SIG-M5 treated with dmso at 0.1 percent for 504 hours (cell line): ENCODE results near the gene TMEM200B.
"Not testable (repeated sequence)": the region's sequence is repeated elsewhere in the genome, so short reads cannot be mapped to it uniquely, and the experiment has no call there.

Experiments used
- DNase-seq: peaks from one replicate; lab custom pipeline; 2025; ENCODE audit not compliant: unreplicated experiment; lab: John Stamatoyannopoulos, UW

The TMEM200B gene

GRCh38 chr1:29123887-29124365 is at the start of gene TMEM200B:
TMEM200B (minus strand) TSS chr1:29123903; CDS start chr1:29121828, 2,075 bp downstream.
- DNase-seq, result no peak

- DNase-seq, result no peak
Observed at GRCh38 chr1:29172415-29172939, 48.8 kb upstream of the TMEM200B start.

GRCh38 chr1:29171521-29171920 is 47.8 kb upstream of the TMEM200B start:
- no peak for DNase-seq

- DNase-seq, result no peak
Observed at GRCh38 chr1:29171089-29171488, 47.4 kb upstream of the TMEM200B start.

- no peak for DNase-seq
Observed at GRCh38 chr1:29169976-29170375, 46.3 kb upstream of the TMEM200B start.

- no peak for DNase-seq
Observed at GRCh38 chr1:29167904-29168303, 44.2 kb upstream of the TMEM200B start.

- no peak for DNase-seq
Observed at GRCh38 chr1:29166291-29166878, 42.7 kb upstream of the TMEM200B start.

- DNase-seq, result no peak
Observed at GRCh38 chr1:29164588-29164987, 40.9 kb upstream of the TMEM200B start.

- DNase-seq, result no peak
Observed at GRCh38 chr1:29162476-29163138, 38.9 kb upstream of the TMEM200B start.

- no peak for DNase-seq
Observed at GRCh38 chr1:29162025-29162424, 38.3 kb upstream of the TMEM200B start.

- no peak for DNase-seq
Observed at GRCh38 chr1:29159773-29160172, 36.1 kb upstream of the TMEM200B start.

- no peak for DNase-seq
Observed at GRCh38 chr1:29157269-29157601, 33.5 kb upstream of the TMEM200B start.

- DNase-seq, result no peak
Observed at GRCh38 chr1:29156543-29157268, 33.0 kb upstream of the TMEM200B start.

GRCh38 chr1:29152046-29152805 is 28.5 kb upstream of the TMEM200B start:
- DNase-seq, result no peak

GRCh38 chr1:29150346-29150745 is 26.6 kb upstream of the TMEM200B start:
- not testable (repeated sequence) for DNase-seq

- DNase-seq, result no peak
Observed at GRCh38 chr1:29148656-29149491, 25.2 kb upstream of the TMEM200B start.

- DNase-seq, result no peak
Observed at GRCh38 chr1:29145739-29146437, 22.2 kb upstream of the TMEM200B start.

- no peak for DNase-seq
Observed at GRCh38 chr1:29144178-29144577, 20.5 kb upstream of the TMEM200B start.

GRCh38 chr1:29142714-29143113 is 19.0 kb upstream of the TMEM200B start:
- no peak for DNase-seq
